Stomach smooth muscle (tissue), 2 donors: ENCODE measurements around the gene ADRA2A.

Experiments used
- H3K27ac ChIP-seq: one replicate; pipeline ENCODE4 v1.7.0; 2013; ENCODE audit warnings: mild to moderate bottlenecking, low read length, inconsistent platforms
- H3K27me3 ChIP-seq, 2 donors: one replicate each; pipeline ENCODE4 v1.7.0; 2013; ENCODE audit warnings: low read length in 2 of 2; ENCODE audit not compliant: insufficient read depth in 2 of 2, control insufficient read depth in 1 of 2
- H3K36me3 ChIP-seq, 2 donors: one replicate each; pipeline ENCODE4 v1.7.0; 2013; ENCODE audit warnings: low read length in 2 of 2; ENCODE audit not compliant: control insufficient read depth in 2 of 2, insufficient read depth in 2 of 2
- H3K4me1 ChIP-seq: one replicate; pipeline ENCODE4 v1.7.0; 2013; ENCODE audit warnings: low read length; ENCODE audit not compliant: control insufficient read depth, insufficient read depth
- H3K4me3 ChIP-seq, 2 donors: one replicate each; pipeline ENCODE4 v1.7.0; 2013; ENCODE audit warnings: low read length in 2 of 2
- H3K9ac ChIP-seq, 2 donors: one replicate each; pipeline ENCODE4 v1.7.0; 2013; ENCODE audit warnings: low read length in 2 of 2, mild to moderate bottlenecking in 1 of 2
- H3K9me3 ChIP-seq, 2 donors: one replicate each; pipeline ENCODE4 v1.7.0; 2013; ENCODE audit warnings: low read length in 2 of 2; ENCODE audit not compliant: control insufficient read depth in 2 of 2
- donor health status: healthy.
- donor health status: Pancreatic carcinoma.

ADRA2A gene

DNA sequence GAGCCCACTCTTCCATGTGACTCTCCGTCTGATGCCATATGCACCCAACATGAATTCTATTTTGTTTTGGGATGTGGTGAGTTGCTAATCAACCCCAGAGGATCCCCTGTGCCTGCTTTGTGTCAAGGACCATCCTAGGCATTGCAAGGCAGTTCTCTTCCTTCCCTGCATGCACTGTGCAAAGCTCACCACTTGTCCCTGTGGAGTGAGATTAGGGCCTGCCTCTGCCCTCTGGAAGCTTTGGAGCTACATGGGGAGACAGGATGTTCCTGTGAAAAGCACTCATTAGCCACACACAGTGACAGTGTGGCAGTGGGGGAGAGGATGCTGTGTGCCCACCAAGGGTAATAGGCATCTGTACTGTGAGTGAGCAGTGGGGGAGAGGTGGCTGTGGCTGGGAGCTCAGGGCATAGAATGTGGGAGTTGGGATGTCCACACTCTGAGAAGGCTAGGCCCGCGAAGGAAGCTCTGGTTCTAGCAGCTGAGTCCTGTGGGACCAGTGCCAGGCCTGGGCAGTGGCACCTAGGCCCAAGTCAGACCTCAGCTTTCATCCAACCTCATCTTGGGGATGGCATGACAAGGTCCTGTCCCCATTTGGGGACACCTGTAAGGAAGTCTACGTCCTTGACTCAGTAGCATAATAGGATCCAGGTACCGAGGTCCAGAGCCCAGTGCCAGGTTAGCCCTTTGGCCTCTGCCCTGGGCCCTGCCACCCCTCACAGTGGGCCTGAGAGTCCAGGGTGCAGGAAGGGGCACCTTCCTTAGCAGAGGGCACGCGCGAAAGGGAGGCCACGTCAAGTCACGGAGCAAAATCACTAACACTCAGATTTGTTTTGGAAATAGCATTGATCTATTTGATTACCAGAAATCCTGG lies 6.6 kb downstream of the ADRA2A start:
- Histone ChIP-seq H3K27ac (no peak overlapping the region), H3K36me3 (no peaks in the 10 kb centered on the region), H3K9me3 (no peaks in the 10 kb centered on the region), H3K4me3 (no peak overlapping the region), H3K9ac (no peak overlapping the region), H3K27me3 (peaks cover 10 to 17% of the 10 kb centered on the region in 2 donors), H3K4me1 (peaks cover 3% of the 10 kb centered on the region)

DNA sequence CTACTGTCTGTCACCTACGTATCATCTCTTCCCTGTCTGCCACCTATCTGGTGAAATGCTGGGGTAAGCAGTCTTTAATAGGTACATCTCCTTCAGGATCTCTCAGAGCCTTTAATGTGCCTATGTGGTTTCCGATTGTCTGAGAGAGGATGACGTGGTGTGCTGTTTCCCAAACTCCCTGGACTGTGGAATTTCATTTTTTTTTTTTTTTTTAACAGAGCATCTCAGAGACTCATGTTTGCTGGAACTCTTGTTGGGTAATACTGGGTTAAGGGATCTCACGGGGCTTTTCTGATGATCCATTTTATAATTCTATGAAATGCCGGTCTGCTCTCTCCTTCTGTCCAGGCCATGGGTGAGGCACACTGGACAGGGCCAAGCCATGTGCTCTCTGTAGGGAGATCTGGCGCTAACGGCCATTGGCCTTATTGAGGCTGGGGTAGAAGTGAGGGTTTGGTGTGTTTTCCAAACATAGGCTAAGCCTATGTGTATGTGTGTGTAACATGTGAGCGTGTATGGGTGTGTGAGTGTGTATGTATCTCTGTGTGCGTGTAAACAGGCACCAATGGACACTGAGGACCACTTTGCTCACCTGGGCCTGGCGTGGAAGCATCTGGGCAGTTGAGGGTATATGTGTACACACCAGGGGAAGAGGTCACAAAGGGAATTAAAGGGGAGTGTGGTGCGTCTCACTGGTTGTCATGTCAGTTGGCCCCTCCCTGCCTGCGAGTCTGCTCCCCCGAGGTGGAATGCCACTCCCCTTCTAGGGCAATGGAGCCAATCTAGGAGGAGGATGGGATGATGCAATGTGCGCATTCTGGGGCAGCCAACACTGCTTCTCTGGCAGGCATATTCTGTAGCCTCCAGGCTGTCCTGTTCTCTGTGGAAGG lies 7.8 kb downstream of the ADRA2A start:
- Histone ChIP-seq H3K27me3 (peaks cover under 1 to 10% of the 10 kb centered on the region in 2 donors), H3K27ac (no peak overlapping the region), H3K36me3 (no peaks in the 10 kb centered on the region), H3K9ac (no peak overlapping the region), H3K4me1 (no peaks in the 10 kb centered on the region), H3K9me3 (no peaks in the 10 kb centered on the region), H3K4me3 (no peak overlapping the region)

DNA sequence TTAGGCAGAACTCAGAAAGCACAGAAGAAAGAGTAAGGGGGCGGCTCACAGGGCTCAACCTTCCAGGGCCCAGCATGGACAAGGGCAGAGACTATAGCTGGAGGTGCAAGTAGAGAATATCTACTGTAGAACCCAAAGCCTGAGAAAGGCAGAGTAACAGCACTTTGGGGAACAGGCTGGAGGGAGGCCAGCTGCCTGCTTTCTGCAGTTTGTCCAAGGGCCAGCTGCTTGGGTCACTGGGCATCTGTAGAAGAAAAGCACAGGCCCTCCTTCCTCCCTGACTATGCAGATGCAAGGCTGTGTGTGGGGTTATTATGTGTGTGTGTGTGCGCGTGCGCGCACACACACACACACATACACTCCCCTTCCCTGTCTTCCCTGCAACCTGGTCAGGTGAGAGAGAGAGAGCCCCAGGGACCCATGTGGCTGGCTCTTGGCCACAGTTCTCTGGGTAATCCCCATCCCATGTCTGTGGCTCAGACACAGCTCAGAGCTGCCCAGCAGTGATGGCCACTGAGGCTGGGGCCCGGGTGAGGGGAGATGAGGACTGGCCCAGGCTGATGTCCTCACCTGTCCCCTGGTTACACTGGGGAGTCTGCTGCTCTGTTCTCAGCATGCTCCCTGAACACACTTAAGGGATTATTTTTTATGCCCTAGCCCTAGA lies 9.0 kb downstream of the ADRA2A start:
- H3K27me3 ChIP-seq: peaks cover 0 to 7% of the 10 kb centered on the region in 2 donors
- no peak overlapping the region for H3K9ac ChIP-seq
- H3K36me3 ChIP-seq: no peaks in the 10 kb centered on the region
- H3K4me1 ChIP-seq: no peaks in the 10 kb centered on the region
- H3K4me3 ChIP-seq: no peak overlapping the region
- H3K9me3 ChIP-seq: no peaks in the 10 kb centered on the region
- no peak overlapping the region for H3K27ac ChIP-seq

DNA sequence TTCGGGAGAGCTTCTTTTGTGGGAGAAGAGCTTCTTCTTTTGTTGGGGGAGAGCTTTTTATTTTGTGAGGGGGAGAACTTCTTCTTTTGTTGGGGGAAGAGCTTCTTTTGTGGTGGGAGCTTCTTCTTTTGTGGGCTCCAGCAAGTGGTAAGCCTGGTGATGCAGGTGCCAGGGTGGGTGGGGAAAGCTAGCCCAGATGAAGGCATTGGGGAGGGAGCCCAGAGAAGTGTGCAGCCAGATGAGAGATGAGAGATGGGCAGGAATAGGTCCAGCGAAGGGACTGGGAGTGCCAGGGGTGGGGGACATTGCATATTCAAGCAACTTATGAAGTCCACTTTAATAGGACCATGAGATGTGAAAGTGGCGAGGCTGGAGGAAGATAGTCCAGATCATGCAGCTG lies 9.7 kb downstream of the ADRA2A start:
- no peak overlapping the region for H3K4me3 ChIP-seq
- H3K4me1 ChIP-seq: no peaks in the 10 kb centered on the region
- peaks cover 0 to 7% of the 10 kb centered on the region in 2 donors for H3K27me3 ChIP-seq
- H3K9ac ChIP-seq: no peak overlapping the region
- H3K27ac ChIP-seq: no peak overlapping the region
- no peaks in the 10 kb centered on the region for H3K9me3 ChIP-seq
- H3K36me3 ChIP-seq: no peaks in the 10 kb centered on the region

DNA sequence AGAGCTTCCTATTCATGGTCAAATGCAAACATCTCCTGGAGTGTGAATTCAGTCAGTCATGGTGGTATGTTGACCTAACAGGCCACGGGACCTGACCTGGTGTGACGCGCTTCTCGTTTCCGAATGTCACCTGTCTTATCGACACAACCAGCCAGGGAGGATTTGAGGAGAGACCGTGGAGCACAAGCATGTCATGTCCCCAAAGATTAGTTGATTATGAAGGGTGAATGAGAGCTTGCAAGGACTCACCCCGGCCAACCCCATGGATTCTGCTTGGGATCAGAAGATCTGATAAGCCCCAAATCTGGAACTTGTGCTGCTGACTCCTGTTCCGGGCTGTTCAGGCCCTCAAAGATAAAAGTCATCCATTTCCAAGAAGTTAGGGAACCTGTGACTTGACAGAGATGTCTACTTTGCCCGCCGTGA lies 10.5 kb downstream of the ADRA2A start:
- no peaks in the 10 kb centered on the region for H3K9me3 ChIP-seq
- no peak overlapping the region for H3K27ac ChIP-seq
- H3K27me3 ChIP-seq: peaks cover 0 to 5% of the 10 kb centered on the region in 2 donors
- no peaks in the 10 kb centered on the region for H3K36me3 ChIP-seq
- no peak overlapping the region for H3K4me3 ChIP-seq
- no peaks in the 10 kb centered on the region for H3K4me1 ChIP-seq
- no peak overlapping the region for H3K9ac ChIP-seq

DNA sequence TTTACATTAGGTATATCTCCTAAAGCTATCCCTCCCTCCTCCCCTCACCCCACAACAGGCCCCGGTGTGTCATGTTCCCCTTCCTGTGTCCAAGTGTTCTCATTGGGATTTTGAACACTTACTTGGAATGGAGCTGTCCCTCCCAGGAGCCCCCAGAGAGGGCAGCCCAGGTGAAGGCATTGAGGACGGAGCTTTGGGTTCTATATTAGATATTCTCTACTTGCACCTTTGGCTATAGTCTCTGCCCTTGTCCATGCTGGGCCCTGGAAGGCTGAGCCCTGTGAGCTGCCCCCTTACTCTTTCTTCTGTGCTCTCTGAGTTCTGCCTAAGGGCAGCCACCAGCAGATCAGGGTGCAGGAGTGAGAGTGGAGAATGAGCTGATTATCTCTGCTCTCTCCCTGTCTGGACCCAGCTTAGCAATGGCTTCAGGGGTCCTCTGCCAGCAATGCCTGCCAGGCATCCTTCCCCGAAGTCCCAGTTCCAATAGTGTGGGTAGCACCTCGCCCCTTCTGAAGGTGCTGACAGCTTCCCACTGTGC lies 11.2 kb downstream of the ADRA2A start:
- Histone ChIP-seq H3K4me3 (no peak overlapping the region), H3K9me3 (no peaks in the 10 kb centered on the region), H3K4me1 (no peaks in the 10 kb centered on the region), H3K36me3 (no peaks in the 10 kb centered on the region), H3K9ac (no peak overlapping the region), H3K27me3 (no peaks in the 10 kb centered on the region), H3K27ac (no peak overlapping the region)

DNA sequence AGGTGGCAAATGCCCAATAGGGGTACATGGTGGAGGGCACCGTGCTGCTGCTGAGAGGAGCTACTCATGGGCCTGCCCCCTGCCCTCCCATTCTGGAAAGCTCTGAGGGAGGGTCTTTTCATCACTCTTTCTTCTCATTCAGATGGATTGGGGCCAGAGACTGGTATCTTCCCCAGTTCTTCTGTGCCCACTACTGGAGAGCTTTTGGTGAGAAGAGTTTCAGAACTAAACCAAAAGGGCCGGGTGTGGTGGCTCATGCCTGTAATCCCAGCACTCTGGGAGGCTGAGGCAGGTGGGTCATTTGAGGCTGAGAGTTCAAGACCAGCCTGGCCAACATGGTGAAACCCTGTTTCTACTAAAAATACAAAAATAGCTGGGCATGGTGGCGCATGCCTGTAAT lies 12.5 kb downstream of the ADRA2A start:
- H3K27ac ChIP-seq: no peak overlapping the region
- no peaks in the 10 kb centered on the region for H3K36me3 ChIP-seq
- no peak overlapping the region for H3K9ac ChIP-seq
- no peaks in the 10 kb centered on the region for H3K4me1 ChIP-seq
- H3K27me3 ChIP-seq: peaks cover 0 to 2% of the 10 kb centered on the region in 2 donors
- H3K9me3 ChIP-seq: no peaks in the 10 kb centered on the region
- no peak overlapping the region for H3K4me3 ChIP-seq

DNA sequence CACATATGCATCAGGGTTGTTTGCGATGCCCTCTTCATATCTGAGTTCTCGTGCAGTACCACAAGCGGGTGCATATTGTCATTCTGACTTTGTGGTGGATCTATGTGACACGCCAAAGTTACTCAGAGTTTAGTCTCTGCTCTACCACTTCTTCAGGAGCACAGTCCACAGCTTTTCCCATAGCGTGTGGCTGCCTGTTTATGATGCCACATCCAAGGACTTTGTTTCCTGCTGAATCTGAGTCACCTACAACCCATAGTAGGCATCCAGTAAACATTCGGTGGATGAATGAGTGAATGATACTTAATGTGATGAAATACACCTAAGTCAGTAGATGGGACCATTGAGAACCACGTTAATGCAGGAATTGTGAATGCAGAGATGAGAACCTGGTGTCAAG lies 15.0 kb downstream of the ADRA2A start:
- no peaks in the 10 kb centered on the region for H3K9me3 ChIP-seq
- no peak overlapping the region for H3K27ac ChIP-seq
- H3K36me3 ChIP-seq: no peaks in the 10 kb centered on the region
- no peak overlapping the region for H3K4me3 ChIP-seq
- no peak overlapping the region for H3K9ac ChIP-seq
- peaks cover 0 to 5% of the 10 kb centered on the region in 2 donors for H3K27me3 ChIP-seq
- H3K4me1 ChIP-seq: no peaks in the 10 kb centered on the region

DNA sequence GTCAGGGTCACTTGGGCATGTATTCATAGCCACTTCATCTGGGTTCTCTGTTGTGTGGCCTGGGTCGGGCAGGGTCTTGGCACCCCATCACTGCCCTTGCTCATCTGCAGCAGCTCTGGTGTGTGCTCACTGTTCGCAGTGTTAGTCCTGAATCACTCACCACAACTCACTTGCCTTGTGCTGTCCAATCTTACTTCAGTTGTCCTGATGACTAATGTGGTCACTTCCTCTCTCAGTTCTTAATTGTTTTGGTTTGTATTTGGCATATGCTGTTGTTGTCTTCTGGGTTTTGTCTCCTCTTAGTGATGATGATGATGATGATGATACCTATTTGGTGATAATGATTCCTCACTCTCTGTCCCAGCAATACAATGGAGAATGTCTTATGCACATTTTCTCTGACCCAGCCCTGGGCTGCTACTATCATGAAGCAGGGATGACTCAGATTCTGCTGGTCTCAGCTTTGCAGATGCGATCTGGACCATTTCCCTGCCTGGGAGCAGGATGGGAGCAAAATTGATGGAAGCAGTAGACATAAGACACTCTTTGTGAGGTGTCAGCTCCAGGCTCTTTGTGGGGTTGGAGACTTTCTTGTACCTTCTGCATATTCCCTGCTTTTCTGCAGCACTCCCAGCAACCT lies 17.0 kb downstream of the ADRA2A start:
- Histone ChIP-seq H3K27me3 (peaks cover 0 to 8% of the 10 kb centered on the region in 2 donors), H3K36me3 (no peaks in the 10 kb centered on the region), H3K4me1 (no peaks in the 10 kb centered on the region), H3K27ac (no peak overlapping the region), H3K9me3 (no peaks in the 10 kb centered on the region), H3K9ac (no peak overlapping the region), H3K4me3 (no peak overlapping the region)
